HG03460 (cell line): ENCODE measurements around the gene HBP1.

ENCODE experiments used
- ATAC-seq: cut with Tn5 transposase; IDR thresholded peaks from one replicate; pipeline ENCODE4 v1.9.1; 2021; ENCODE audit not compliant: unreplicated experiment

Gene HBP1

GRCh38 chr7:107180378-107180777 is 11.6 kb downstream of the HBP1 start:
- no peak for ATAC-seq

DNA sequence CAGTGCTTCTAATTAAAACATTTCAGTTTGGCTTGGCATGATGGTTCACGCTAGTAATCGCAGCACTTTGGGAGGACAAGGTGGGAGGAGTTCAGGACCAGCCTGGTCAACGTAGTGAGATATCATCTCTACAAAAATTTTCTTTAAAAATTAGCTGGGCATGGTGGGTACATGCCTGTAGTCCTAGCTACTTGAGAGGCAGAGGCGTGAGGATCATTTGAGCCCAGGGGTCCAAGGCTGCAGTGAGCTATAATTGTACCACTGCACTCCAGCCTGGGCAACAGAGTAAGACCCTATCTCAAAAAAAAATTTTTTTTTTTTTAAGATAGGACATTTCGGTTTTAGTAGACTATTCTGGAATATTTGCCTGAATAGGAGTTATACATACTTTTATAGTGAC is 12.4 kb downstream of the HBP1 start:
- ATAC-seq: no peak

DNA sequence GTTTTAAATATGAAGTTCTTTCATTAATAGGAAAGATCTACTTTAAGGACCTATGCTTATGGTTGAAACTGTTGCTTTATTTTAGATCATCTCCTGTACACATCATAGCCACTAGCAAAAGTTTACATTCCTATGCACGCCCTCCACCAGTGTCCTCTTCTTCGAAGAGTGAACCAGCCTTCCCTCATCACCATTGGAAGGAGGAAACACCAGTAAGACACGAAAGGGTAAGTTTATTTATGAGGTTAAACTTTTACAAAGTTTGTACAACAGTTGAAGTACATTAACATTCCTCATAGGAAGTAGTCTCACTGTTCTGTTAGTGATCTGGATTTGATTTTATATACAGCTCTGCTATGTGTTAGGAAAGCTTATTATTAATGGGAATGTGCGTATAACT is 16.9 kb downstream of the HBP1 start:
- no peak for ATAC-seq

DNA sequence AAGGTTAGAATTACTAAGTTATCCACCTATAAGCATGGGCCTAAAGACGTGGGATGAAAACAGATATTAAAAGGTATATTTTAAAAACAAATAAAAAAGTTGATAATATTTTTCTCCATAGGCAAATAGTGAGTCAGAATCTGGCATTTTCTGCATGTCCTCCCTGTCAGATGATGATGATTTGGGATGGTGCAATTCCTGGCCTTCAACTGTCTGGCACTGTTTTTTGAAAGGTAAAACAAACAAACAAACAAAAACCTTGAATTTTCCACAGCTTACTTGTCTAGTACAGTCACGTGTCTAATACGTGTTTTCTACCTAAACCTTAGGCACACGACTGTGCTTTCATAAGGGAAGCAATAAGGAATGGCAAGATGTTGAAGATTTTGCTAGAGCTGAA is 17.4 kb downstream of the HBP1 start:
- ATAC-seq: no peak

- ATAC-seq: no peak
These were observed 19.0 kb downstream of the HBP1 start for GRCh38 chr7:107187774-107188173.

GRCh38 chr7:107190090-107190489 is 21.3 kb downstream of the HBP1 start:
- no peak for ATAC-seq

DNA sequence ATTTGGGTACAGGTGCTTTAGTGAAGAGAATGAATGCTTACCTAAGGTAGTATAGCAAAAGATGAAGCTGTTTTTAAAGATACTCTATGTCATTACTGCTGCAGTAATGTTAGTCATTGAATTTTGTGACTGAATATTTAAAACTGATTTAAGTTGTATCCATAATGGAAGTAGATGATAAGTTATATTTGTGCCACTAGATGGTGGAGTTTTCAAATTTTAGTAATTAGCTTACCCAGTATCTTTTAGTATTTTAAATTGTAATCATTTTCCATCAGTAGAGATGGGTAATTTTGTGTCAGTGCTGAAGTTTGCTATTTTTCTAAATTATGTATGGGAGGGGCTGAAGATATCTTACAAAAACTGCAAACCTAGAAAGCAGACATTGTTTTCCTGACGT is 25.2 kb downstream of the HBP1 start:
- no peak for ATAC-seq

DNA sequence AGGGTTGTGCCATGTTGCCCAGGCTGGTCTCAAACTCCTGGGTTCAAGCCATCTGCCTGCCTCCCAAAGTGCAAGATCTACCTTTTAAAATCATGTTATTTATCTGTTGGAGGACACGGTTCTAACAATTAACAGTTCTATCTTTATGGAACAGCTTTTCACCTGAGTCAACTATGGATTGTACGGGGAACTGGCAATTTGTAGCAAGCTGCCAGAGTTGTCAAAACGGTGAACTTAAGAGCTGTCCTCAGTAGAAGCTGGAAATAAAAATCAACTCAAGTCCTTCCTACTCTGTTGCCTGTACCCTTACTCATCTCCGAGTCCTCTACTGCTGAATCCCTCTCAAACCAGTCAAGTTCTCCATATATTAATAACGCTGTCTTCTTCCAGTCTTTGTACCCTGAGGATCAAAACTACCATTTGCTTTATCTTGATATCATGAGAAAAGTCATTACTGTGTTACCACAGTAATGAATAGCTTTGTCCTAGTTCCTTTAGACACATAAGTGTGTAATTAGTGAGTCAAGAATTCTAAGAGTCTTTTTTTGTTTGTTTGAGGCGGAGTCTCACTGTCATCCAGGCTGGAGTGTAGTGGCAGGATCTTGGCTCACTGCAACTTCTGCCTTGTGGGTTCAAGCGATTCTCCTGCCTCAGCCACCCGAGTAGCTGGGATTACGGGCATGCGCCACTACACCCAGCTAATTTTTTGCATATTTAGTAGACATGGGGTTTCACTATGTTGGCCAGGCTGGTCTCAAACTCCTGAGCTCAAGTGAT is 28.2 kb downstream of the HBP1 start:
- ATAC-seq: no peak

- ATAC-seq: no peak
These were observed 33.1 kb downstream of the HBP1 start for GRCh38 chr7:107201795-107202450.

DNA sequence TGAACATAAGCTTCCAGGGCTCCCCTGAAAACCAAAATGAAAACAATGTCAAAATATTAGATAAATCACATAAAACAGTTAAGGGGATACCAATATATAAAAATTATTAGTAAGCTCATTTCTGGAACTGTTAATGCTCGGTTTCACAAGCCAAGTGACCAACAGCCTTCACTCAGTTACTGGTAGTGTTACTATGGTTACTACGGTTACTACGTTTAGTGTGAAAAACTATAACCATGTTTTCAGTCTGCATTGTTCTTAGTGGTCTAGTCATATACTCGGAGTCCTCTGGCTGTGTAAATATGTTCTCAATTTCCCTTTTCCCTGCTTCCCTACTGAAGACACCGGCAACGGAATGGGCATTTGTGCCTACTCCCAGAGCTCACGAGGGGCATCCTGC is 34.8 kb downstream of the HBP1 start:
- ATAC-seq: no peak

- ATAC-seq: no peak
These were observed 37.3 kb downstream of the HBP1 start for GRCh38 chr7:107206136-107206535.

GRCh38 chr7:107206706-107207105 is 37.9 kb downstream of the HBP1 start:
- ATAC-seq: no peak

DNA sequence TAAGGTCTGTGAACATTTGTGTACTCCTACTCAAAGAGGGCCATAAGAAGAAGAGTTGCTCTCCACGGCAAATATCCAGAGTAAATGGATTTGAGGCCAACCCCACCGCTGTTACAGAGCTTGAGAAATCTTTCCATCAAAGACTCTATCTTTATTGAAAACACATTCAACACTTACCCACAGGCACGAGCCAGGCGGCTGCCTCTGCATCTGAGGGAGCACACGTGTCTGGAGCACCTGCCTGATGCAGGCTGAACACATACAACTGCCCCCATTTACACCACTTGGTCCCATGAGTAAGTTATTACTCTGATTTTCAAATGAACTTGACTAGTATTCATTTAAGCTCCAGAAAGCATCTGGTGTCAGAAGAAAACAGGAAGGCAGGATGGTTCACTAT is 38.7 kb downstream of the HBP1 start:
- ATAC-seq: no peak

DNA sequence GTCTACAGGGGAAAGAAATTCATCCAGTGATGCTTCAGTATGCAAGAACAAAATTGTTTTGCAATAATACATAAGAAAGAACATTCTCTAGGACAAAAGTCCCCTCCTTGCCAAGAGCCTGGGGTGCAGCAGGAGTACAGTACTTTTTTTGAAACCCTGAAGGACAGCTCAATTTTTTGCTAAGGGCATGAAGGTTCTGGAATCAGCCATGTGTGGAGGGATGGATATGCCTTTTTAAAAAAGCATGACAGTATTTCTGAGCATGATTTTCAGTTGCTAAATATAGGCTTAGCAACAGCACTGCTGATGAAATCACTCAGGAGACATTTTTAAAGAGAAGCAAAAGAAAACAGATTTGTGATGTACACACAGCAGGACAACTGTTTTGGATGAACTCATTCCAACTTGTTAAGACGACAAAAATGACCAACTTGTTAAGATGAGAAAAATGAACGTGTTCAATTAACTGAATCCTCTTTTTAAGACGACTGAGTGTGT is 39.3 kb downstream of the HBP1 start:
- ATAC-seq: no peak

- ATAC-seq: no peak
These were observed 39.8 kb downstream of the HBP1 start for GRCh38 chr7:107208563-107208962.

GRCh38 chr7:107209565-107209964 is 40.8 kb downstream of the HBP1 start:
- ATAC-seq: no peak

DNA sequence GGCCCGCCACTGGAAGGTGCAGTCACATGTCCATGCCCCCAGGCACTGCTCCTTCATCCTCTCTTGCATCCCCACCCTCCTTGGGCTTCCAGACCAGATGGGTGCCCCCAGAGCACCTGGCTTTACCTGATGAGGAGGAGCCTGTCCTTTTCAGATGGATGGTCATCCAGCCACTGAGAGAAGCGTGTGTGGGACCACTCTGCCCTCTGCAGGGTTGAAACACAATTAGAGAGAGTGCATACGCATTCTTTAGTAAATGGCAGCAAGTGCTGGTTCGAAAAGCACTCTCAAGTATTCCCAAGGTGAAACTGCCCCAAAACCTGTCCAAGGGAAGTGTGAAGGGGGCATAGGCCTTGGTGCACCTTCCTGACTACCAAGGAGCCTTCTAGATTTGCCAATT is 41.6 kb downstream of the HBP1 start:
- no peak for ATAC-seq

DNA sequence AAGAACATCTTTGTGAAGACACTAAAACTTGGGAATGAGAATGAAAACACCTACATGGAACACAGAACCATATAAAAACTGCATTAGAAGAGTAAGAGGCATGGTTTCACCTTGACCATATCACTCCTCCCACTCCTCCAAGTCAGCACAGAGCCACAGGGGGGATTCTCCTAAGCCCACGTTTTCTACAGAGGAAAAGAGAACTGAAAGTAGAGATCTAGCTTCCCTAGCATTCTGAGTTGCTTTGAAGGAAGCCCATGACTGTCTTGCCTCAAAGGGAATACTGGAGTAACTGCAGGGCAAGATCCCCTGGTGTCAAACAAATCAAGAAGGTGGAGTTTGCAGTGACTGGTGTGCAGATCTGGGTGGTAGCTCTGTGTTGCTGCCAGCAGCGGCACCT is 43.9 kb downstream of the HBP1 start:
- no peak for ATAC-seq

DNA sequence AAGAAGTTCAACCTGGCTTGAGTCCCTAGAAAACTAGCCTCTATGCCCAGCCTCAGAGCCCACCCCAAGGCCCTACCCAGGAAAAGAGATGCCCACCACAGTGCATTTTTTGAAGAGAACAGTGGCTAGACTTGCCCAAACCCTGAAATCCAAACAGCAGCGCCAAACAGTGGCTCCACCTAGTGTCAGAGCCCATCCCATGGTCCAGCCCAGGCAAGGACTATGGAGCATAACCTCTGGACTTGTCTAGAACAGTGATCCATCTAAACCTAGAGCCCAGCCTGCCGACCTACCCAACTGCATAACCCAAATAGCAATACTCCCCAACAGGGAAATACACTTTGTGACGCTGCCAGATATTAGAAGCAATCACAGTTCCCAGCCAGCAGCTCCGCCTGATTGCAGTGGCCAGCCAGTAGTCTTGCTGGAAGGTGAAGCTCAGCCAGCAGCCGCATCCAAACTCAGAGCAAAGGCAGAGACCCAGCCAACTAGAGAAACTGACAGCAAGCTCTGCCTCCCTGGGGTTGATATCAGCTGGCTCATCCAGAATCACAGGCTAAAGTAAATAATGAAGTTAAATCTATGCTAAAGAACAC is 44.5 kb downstream of the HBP1 start:
- ATAC-seq: no peak

GRCh38 chr7:107213945-107214344 is 45.1 kb downstream of the HBP1 start:
- ATAC-seq: no peak

GRCh38 chr7:107219563-107220244 is 50.9 kb downstream of the HBP1 start:
- no peak for ATAC-seq

DNA sequence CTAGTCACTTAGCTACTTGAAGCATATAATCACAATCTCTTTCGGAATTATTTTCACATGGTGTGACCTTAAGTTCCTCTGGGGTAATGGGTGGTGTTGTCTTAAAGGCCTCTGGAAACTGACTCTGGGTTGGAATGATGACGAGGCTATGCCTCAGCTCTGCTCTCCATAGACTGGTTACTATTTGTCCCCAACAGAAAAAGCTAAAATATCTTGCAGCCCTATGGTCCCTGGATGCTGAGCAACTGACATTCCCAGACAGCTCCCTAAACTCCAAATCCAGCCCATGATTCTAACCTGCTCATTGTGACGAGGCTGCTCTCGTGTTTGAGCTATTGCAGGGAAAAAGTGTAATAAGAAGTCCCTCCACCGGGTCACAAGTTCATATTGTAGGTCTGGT is 51.6 kb downstream of the HBP1 start:
- ATAC-seq: no peak
